Trophoblast cell (in vitro differentiated cells and primary cell): Measurements from ENCODE around the gene TAGLN3.

Experiments used
- DNase-seq, 2 donors: peaks; one replicate each; pipeline ENCODE4 v3.0.0-alpha.2; 2016
- H2AFZ ChIP-seq: 2 replicates; pipeline ENCODE4 v1.6.1; 2013; ENCODE audit warnings: low read length, moderate library complexity, mild to moderate bottlenecking; ENCODE audit not compliant: insufficient read depth, poor library complexity
- H2AK5ac ChIP-seq: 2 replicates; pipeline ENCODE4 v1.6.1; 2013; ENCODE audit warnings: mild to moderate bottlenecking, low read length
- H2BK120ac ChIP-seq: 2 replicates; pipeline ENCODE4 v1.6.1; 2013; ENCODE audit warnings: low read length, mild to moderate bottlenecking, moderate library complexity; ENCODE audit not compliant: insufficient read depth, poor library complexity
- H2BK12ac ChIP-seq: 2 replicates; pipeline ENCODE4 v1.6.1; 2013; ENCODE audit warnings: mild to moderate bottlenecking, low read length, moderate library complexity
- H2BK5ac ChIP-seq: 2 replicates; pipeline ENCODE4 v1.6.1; 2013; ENCODE audit warnings: low read length, low read depth, moderate library complexity, mild to moderate bottlenecking; ENCODE audit not compliant: poor library complexity
- H3K14ac ChIP-seq: 2 replicates; pipeline ENCODE4 v1.6.1; 2013; ENCODE audit warnings: mild to moderate bottlenecking, low read length
- H3K18ac ChIP-seq: 2 replicates; pipeline ENCODE4 v1.6.1; 2013; ENCODE audit warnings: mild to moderate bottlenecking, low read length
- H3K23ac ChIP-seq: 2 replicates; pipeline ENCODE4 v1.6.1; 2013; ENCODE audit warnings: low read length
- H3K27ac ChIP-seq: 2 replicates; pipeline ENCODE4 v1.5.1; 2013; ENCODE audit warnings: low read depth, mild to moderate bottlenecking, inconsistent platforms, low read length, moderate library complexity
- H3K27me3 ChIP-seq: 2 replicates; pipeline ENCODE4 v1.6.1; 2013; ENCODE audit warnings: inconsistent platforms, mild to moderate bottlenecking, low read length, moderate library complexity; ENCODE audit not compliant: insufficient read depth
- H3K36me3 ChIP-seq, 2 experiments: 1 replicate in 1 of 2; 2 replicates in 1 of 2; pipeline ENCODE4 v1.6.1; 2013; ENCODE audit warnings: low read length in 2 of 2, mild to moderate bottlenecking in 2 of 2, moderate library complexity in 1 of 2; ENCODE audit not compliant: insufficient read depth in 2 of 2, control insufficient read depth in 1 of 2
- H3K4ac ChIP-seq: 2 replicates; pipeline ENCODE4 v1.6.1; 2013; ENCODE audit warnings: low read depth, mild to moderate bottlenecking, low read length, moderate library complexity
- H3K4me1 ChIP-seq, 2 experiments: 1 replicate in 1 of 2; 2 replicates in 1 of 2; pipeline ENCODE4 v1.6.1; 2013; ENCODE audit warnings: low read length in 2 of 2, mild to moderate bottlenecking in 2 of 2, moderate library complexity in 1 of 2; ENCODE audit not compliant: insufficient read depth in 2 of 2, control insufficient read depth in 1 of 2
- H3K4me2 ChIP-seq: 2 replicates; pipeline ENCODE4 v1.6.1; 2013; ENCODE audit warnings: inconsistent platforms, mild to moderate bottlenecking, low read length, moderate library complexity
- H3K4me3 ChIP-seq: 2 replicates; pipeline ENCODE4 v1.5.1; 2013; ENCODE audit warnings: mild to moderate bottlenecking, low read depth, low read length, inconsistent platforms
- H3K79me1 ChIP-seq: one replicate; pipeline ENCODE4 v1.6.1; 2013; ENCODE audit warnings: low read length
- H3K79me2 ChIP-seq: 2 replicates; pipeline ENCODE4 v1.6.1; 2013; ENCODE audit warnings: low read length, mild to moderate bottlenecking; ENCODE audit not compliant: control insufficient read depth, insufficient read depth, poor library complexity
- H3K9ac ChIP-seq: 2 replicates; pipeline ENCODE4 v1.6.1; 2013; ENCODE audit warnings: mild to moderate bottlenecking, low read length
- H3K9me3 ChIP-seq: 2 replicates; pipeline ENCODE4 v1.6.1; 2013; ENCODE audit warnings: low read depth, mild to moderate bottlenecking, control low read depth, inconsistent platforms, low read length; ENCODE audit not compliant: insufficient read depth
- H4K12ac ChIP-seq: 2 replicates; pipeline ENCODE4 v1.6.1; 2013; ENCODE audit warnings: low read depth, mild to moderate bottlenecking, low read length, moderate library complexity
- H4K8ac ChIP-seq: 2 replicates; pipeline ENCODE4 v1.6.1; 2013; ENCODE audit warnings: low read depth, mild to moderate bottlenecking, low read length, moderate library complexity
- H4K91ac ChIP-seq: one replicate; pipeline ENCODE4 v1.6.1; 2013; ENCODE audit warnings: low read depth, mild to moderate bottlenecking, low read length, moderate library complexity
- WGBS: extraction: QIAGEN DNeasy Blood & Tissue Kit; methylation state at CpG from one replicate; pipeline ENCODE4 v1.1.7; 2013; ENCODE audit warnings: missing lambda C conversion rate; ENCODE audit not compliant: insufficient read length, insufficient coverage; ENCODE audit errors: extremely low coverage; 5-methylcytosine and 5-hydroxymethylcytosine counted together

TAGLN3 gene

DNA sequence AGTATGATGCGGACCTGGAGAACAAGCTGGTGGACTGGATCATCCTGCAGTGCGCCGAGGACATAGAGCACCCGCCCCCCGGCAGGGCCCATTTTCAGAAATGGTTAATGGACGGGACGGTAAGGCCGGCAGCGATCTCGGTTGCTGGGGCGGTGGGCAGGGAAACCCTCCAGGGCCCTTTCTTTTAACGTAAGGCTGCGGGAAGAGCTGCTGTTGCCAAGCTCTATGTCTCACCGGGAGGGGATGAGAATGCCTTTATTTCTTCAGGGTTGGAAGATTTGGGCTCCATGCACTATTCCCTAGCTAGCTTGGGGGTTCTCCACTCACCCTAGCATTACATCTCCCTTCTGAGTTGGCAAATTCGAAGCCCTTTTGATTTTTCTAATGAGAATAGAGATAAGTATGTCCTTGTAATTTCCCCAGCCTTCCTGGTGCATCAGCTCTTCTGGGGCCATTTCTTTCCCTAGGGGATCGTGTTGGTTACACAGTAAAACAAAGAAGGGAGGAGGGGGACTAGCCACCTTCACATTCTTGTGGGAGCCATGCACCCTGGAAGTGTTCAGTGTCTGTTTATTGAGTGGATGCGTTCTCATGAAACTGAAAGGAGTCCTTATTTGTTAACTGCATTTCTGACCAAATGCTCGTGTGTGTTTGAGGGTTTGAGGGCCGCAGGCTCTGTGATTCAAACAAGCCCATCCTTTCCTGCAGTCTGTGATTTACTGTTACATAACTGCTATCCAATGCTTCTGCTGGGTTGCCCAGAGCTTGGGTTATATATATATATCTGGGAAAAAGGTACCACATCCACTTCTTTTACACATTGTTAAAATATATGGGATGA, 982 bp downstream of the TAGLN3 start:
- H2BK120ac ChIP-seq: no peak overlapping the region
- H4K91ac ChIP-seq: no peak overlapping the region
- WGBS: no CpG with 5 or more reads among the region's 19 CpGs
- H2BK12ac ChIP-seq: no peak overlapping the region
- H3K4me3 ChIP-seq: no peak overlapping the region
- no peak overlapping the region for H2AFZ ChIP-seq
- peaks cover 6 to 7% of the 10 kb centered on the region in 2 experiments for H3K4me1 ChIP-seq
- no peak overlapping the region for H4K8ac ChIP-seq
- H3K79me2 ChIP-seq: no peaks in the 10 kb centered on the region
- H3K23ac ChIP-seq: no peak overlapping the region
- peak overlapping the region; percentile 72 for H3K4me2 ChIP-seq
- H3K9me3 ChIP-seq: no peaks in the 10 kb centered on the region
- H3K27ac ChIP-seq: no peak overlapping the region
- H3K9ac ChIP-seq: no peak overlapping the region
- H3K27me3 ChIP-seq: no peaks in the 10 kb centered on the region
- no peak overlapping the region for H3K14ac ChIP-seq
- DNase-seq: no peak
- no peak overlapping the region for H4K12ac ChIP-seq
- no peak overlapping the region for H3K4ac ChIP-seq
- H3K36me3 ChIP-seq: no peaks in the 10 kb centered on the region
- no peak overlapping the region for H2AK5ac ChIP-seq
- no peak overlapping the region for H3K18ac ChIP-seq
- no peaks in the 10 kb centered on the region for H3K79me1 ChIP-seq
- no peak overlapping the region for H2BK5ac ChIP-seq

DNA sequence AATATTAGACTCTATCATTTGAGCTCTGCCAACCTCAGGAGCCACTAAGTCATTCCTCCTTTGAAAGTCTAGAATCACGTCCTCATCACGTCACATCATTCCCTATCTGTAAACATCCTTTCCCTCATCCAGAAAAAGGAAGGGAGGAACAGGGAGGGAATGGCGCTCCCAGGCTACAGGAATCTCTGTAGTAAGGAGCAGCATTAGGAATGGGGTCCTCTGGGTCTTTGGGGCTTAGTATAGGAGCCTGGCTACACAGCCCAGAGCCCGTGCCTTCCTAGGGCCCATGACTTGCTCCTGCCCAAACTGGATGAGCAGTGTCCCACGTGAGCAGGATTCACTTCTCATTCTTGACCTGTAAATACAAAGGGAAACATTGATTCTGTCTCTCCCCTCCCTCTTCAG, 1.6 kb downstream of the TAGLN3 start:
- WGBS: no CpG with 5 or more reads among the region's 5 CpGs
- H3K27ac ChIP-seq: no peak overlapping the region
- H3K9me3 ChIP-seq: no peaks in the 10 kb centered on the region
- peaks cover 6 to 8% of the 10 kb centered on the region in 2 experiments for H3K4me1 ChIP-seq
- H2BK5ac ChIP-seq: no peak overlapping the region
- H3K27me3 ChIP-seq: no peaks in the 10 kb centered on the region
- no peak overlapping the region for H3K9ac ChIP-seq
- no peaks in the 10 kb centered on the region for H3K36me3 ChIP-seq
- H2BK12ac ChIP-seq: no peak overlapping the region
- no peak overlapping the region for H2BK120ac ChIP-seq
- H3K18ac ChIP-seq: no peak overlapping the region
- no peak overlapping the region for H2AK5ac ChIP-seq
- H3K23ac ChIP-seq: no peak overlapping the region
- H3K4me2 ChIP-seq: no peak overlapping the region
- no peak overlapping the region for H4K12ac ChIP-seq
- H4K8ac ChIP-seq: no peak overlapping the region
- H4K91ac ChIP-seq: no peak overlapping the region
- no peak overlapping the region for H2AFZ ChIP-seq
- H3K79me1 ChIP-seq: no peaks in the 10 kb centered on the region
- no peaks in the 10 kb centered on the region for H3K79me2 ChIP-seq
- no peak overlapping the region for H3K14ac ChIP-seq
- H3K4ac ChIP-seq: no peak overlapping the region
- DNase-seq: no peak
- no peak overlapping the region for H3K4me3 ChIP-seq

DNA sequence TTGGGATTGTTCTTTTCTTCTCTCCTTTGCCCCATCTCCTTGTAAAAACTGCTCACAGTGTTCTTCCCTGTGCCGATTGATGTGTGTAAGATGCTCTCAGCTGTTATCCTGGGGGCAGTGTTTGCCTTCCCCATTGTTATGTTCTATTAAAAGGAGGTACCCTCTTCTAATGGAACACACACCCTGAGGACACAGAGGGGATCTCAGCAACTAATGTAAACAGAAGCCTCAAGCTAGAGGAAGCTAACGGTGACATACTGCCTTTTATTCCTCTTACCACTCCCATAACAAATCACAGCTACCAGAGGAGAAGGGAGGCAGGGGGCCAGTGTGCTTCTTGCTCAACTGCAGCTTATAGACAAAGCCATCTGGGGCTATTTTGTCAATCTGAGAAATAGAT, 2.2 kb downstream of the TAGLN3 start:
- Histone ChIP-seq H3K27me3 (no peaks in the 10 kb centered on the region), H3K4me2 (no peak overlapping the region), H3K4ac (no peak overlapping the region), H3K9ac (no peak overlapping the region), H4K8ac (no peak overlapping the region), H3K23ac (no peak overlapping the region), H3K4me1 (peaks cover 6 to 8% of the 10 kb centered on the region in 2 experiments), H2BK5ac (no peak overlapping the region), H2BK12ac (no peak overlapping the region), H3K4me3 (no peak overlapping the region), H2BK120ac (no peak overlapping the region), H3K27ac (no peak overlapping the region), H3K36me3 (no peaks in the 10 kb centered on the region), H2AFZ (no peak overlapping the region), H3K79me2 (no peaks in the 10 kb centered on the region), H3K79me1 (no peaks in the 10 kb centered on the region), H3K14ac (no peak overlapping the region), H4K91ac (no peak overlapping the region), H3K18ac (no peak overlapping the region), H4K12ac (no peak overlapping the region), H2AK5ac (no peak overlapping the region), H3K9me3 (no peaks in the 10 kb centered on the region)
- no CpG with 5 or more reads among the region's 2 CpGs for WGBS
- DNase-seq: no peak

DNA sequence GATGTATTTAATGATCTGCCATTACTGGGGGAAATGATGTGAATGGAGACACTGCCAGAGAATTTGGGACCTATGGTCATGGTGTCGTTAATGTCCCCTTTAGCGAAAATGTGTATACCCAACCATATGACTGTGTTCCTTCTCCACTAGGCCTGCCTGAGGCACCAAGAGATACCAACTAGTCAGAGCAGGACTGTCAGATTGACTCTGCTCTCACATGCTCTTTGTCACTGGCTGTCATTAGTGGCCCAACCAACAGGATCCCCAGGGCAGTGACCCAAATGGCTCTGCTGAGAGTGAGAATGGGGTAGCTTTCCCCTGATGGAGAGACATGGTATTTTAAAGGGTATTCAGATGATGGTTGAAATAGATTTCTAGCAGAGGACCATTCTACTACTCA, 2.8 kb downstream of the TAGLN3 start:
- H2AK5ac ChIP-seq: no peak overlapping the region
- no CpG with 5 or more reads among the region's 2 CpGs for WGBS

More for the DNA sequence above, 2.8 kb downstream of the TAGLN3 start:
- H3K4me3 ChIP-seq: no peak overlapping the region
- no peak overlapping the region for H3K4ac ChIP-seq
- no peak overlapping the region for H3K14ac ChIP-seq
- H3K79me1 ChIP-seq: no peaks in the 10 kb centered on the region
- H2BK12ac ChIP-seq: no peak overlapping the region
- no peak overlapping the region for H3K9ac ChIP-seq
- H4K91ac ChIP-seq: no peak overlapping the region
- peaks cover 6 to 8% of the 10 kb centered on the region in 2 experiments for H3K4me1 ChIP-seq
- H3K4me2 ChIP-seq: no peak overlapping the region
- H3K79me2 ChIP-seq: no peaks in the 10 kb centered on the region
- H2AFZ ChIP-seq: no peak overlapping the region
- H4K8ac ChIP-seq: no peak overlapping the region
- no peaks in the 10 kb centered on the region for H3K36me3 ChIP-seq
- no peaks in the 10 kb centered on the region for H3K9me3 ChIP-seq
- no peak overlapping the region for H3K18ac ChIP-seq
- H3K23ac ChIP-seq: no peak overlapping the region
- H2BK5ac ChIP-seq: no peak overlapping the region
- H3K27me3 ChIP-seq: no peaks in the 10 kb centered on the region
- no peak overlapping the region for H2BK120ac ChIP-seq
- H3K27ac ChIP-seq: no peak overlapping the region
- DNase-seq: no peak
- no peak overlapping the region for H4K12ac ChIP-seq
